HEK293 (cell line): ENCODE data around the gene NANP.

Experiments
- AEBP2 ChIP-seq: fragments of 450-650 bp; formaldehyde crosslinking; IDR thresholded peaks from 2 replicates; pipeline ENCODE4 v1.5.1; 2016; ENCODE audit warnings: missing biosample characterization, missing genetic modification characterization, borderline replicate concordance
- BCL6B ChIP-seq: fragments of 450-650 bp; formaldehyde crosslinking; IDR thresholded peaks from 2 replicates; pipeline ENCODE4 v1.5.1; 2017; ENCODE audit warnings: missing biosample characterization, missing genetic modification characterization
- HIC1 ChIP-seq: fragments of 450-650 bp; formaldehyde crosslinking; IDR thresholded peaks from 2 replicates; pipeline ENCODE4 v1.5.1; 2016; ENCODE audit warnings: missing biosample characterization, missing genetic modification characterization
- PRDM10 ChIP-seq: fragments of 450-650 bp; formaldehyde crosslinking; IDR thresholded peaks from 2 replicates; pipeline ENCODE4 v1.5.1; 2016; ENCODE audit warnings: missing biosample characterization, missing genetic modification characterization
- PRDM4 ChIP-seq: fragments of 450-650 bp; formaldehyde crosslinking; IDR thresholded peaks from 2 replicates; pipeline ENCODE4 v1.5.1; 2017; ENCODE audit warnings: missing biosample characterization, missing genetic modification characterization
- RBAK ChIP-seq: fragments of 450-650 bp; formaldehyde crosslinking; IDR thresholded peaks from 2 replicates; pipeline ENCODE4 v1.5.1; 2016; ENCODE audit warnings: missing biosample characterization, missing genetic modification characterization
- TRIM28 ChIP-seq: IDR thresholded peaks from 2 replicates; pipeline ENCODE4 v1.6.1; 2011; ENCODE audit warnings: low read length, control low read depth, borderline replicate concordance
- ZBTB7A ChIP-seq: fragments of 450-650 bp; formaldehyde crosslinking; IDR thresholded peaks from 2 replicates; pipeline ENCODE4 v1.5.1; 2016; ENCODE audit warnings: low read depth, missing biosample characterization, missing genetic modification characterization
- ZBTB8A ChIP-seq: fragments of 450-650 bp; formaldehyde crosslinking; IDR thresholded peaks from 2 replicates; pipeline ENCODE4 v1.5.1; 2016; ENCODE audit warnings: missing biosample characterization, missing genetic modification characterization
- ZFP69B ChIP-seq: fragments of 450-650 bp; formaldehyde crosslinking; IDR thresholded peaks from 2 replicates; pipeline ENCODE4 v1.5.1; 2016; ENCODE audit warnings: missing biosample characterization, missing genetic modification characterization
- ZNF175 ChIP-seq: fragments of 450-650 bp; formaldehyde crosslinking; IDR thresholded peaks from 2 replicates; pipeline ENCODE4 v1.5.1; 2016; ENCODE audit warnings: missing biosample characterization, missing genetic modification characterization
- ZNF324 ChIP-seq: fragments of 450-650 bp; formaldehyde crosslinking; IDR thresholded peaks from 2 replicates; pipeline ENCODE4 v1.5.1; 2016; ENCODE audit warnings: missing biosample characterization, missing genetic modification characterization
- ZNF391 ChIP-seq: fragments of 450-650 bp; formaldehyde crosslinking; IDR thresholded peaks from 2 replicates; pipeline ENCODE4 v1.5.1; 2016; ENCODE audit warnings: low read depth, missing biosample characterization, missing genetic modification characterization, borderline replicate concordance
- ZNF404 ChIP-seq: fragments of 450-650 bp; formaldehyde crosslinking; IDR thresholded peaks from 2 replicates; pipeline ENCODE4 v1.5.1; 2017; ENCODE audit warnings: missing biosample characterization, missing genetic modification characterization
- ZNF433 ChIP-seq: fragments of 450-650 bp; formaldehyde crosslinking; IDR thresholded peaks from 2 replicates; pipeline ENCODE4 v1.5.1; 2016; ENCODE audit warnings: missing biosample characterization, missing genetic modification characterization, low read depth
- ZSCAN30 ChIP-seq: fragments of 450-650 bp; IDR thresholded peaks from 2 replicates; pipeline ENCODE4 v1.5.1; 2018; ENCODE audit warnings: missing biosample characterization, mild to moderate bottlenecking, missing genetic modification characterization, moderate library complexity
- ZSCAN4 ChIP-seq: fragments of 450-650 bp; formaldehyde crosslinking; IDR thresholded peaks from 2 replicates; pipeline ENCODE4 v1.5.1; 2017; ENCODE audit warnings: missing biosample characterization, missing genetic modification characterization
- TF ChIP-seq, protein P1 (sequence below): fragments of 450-650 bp; formaldehyde crosslinking; IDR thresholded peaks from 2 replicates; pipeline ENCODE4 v1.5.1; 2016; ENCODE audit warnings: missing biosample characterization, missing genetic modification characterization
- TF ChIP-seq, protein P2 (sequence below): fragments of 450-650 bp; formaldehyde crosslinking; IDR thresholded peaks from 2 replicates; pipeline ENCODE4; 2016; ENCODE audit warnings: missing biosample characterization, missing genetic modification characterization
- TF ChIP-seq, protein P3 (sequence below): fragments of 450-650 bp; formaldehyde crosslinking; IDR thresholded peaks from 2 replicates; pipeline ENCODE4 v1.5.1; 2016; ENCODE audit warnings: missing biosample characterization, missing genetic modification characterization

NANP gene

DNA sequence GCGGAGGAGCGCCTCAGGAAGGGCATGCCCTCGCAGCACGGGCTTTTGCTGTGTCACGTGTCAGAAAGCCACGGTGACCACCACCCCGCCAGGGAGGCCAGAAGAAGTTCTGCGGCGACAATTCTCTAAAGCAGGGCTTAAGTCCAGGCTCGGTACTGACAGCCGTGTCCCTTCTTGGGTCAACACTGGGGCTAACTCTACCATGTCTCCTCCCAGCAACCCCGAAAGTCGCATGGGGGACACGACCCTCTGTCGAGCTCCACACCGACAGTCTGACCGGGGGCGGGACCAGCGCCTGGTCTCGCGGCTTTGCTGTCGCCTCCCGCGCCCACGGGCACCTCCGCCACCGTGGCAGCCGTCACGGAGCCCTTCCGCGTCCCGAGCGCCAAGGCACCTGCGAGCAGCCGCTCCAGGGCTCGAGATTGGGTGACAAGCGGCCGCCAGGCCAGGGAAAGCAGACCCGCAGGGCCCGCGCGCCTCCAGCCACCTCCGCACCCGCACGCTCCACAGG lies 534 bp downstream of the NANP start (continued):
- TF ChIP-seq ZSCAN4 (tag by site-specific recombination) (no peak; the same call in 1 of the 2 replicates), RBAK (no peak), ZBTB8A (tag by site-specific recombination) (peak; percentile 11; the same call in 1 of the 2 replicates), TRIM28 (no peak), ZNF391 (tag by site-specific recombination) (no peak), PRDM4 (tag by site-specific recombination) (no peak), ZBTB7A (tag by site-specific recombination) (0 out of 2 replicates have a peak, but pooled peaks have one; percentile 28), ZNF324 (tag by site-specific recombination) (no peak), ZFP69B (tag by site-specific recombination) (no peak), ZSCAN30 (tag by site-specific recombination) (no peak), AEBP2 (tag by site-specific recombination) (no peak), HIC1 (tag by site-specific recombination) (peak; percentile 62; the same call in 1 of the 2 replicates), BCL6B (tag by site-specific recombination) (no peak), ZNF175 (tag by site-specific recombination) (no peak), ZNF433 (tag by site-specific recombination) (no peak), PRDM10 (tag by site-specific recombination) (no peak), ZNF404 (no peak)
- TF ChIP-seq, protein P1, sequence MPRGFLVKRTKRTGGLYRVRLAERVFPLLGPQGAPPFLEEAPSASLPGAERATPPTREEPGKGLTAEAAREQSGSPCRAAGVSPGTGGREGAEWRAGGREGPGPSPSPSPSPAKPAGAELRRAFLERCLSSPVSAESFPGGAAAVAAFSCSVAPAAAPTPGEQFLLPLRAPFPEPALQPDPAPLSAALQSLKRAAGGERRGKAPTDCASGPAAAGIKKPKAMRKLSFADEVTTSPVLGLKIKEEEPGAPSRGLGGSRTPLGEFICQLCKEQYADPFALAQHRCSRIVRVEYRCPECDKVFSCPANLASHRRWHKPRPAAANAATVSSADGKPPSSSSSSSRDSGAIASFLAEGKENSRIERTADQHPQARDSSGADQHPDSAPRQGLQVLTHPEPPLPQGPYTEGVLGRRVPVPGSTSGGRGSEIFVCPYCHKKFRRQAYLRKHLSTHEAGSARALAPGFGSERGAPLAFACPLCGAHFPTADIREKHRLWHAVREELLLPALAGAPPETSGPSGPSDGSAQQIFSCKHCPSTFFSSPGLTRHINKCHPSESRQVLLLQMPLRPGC (tag by site-specific recombination), result no peak
- TF ChIP-seq, protein P2, sequence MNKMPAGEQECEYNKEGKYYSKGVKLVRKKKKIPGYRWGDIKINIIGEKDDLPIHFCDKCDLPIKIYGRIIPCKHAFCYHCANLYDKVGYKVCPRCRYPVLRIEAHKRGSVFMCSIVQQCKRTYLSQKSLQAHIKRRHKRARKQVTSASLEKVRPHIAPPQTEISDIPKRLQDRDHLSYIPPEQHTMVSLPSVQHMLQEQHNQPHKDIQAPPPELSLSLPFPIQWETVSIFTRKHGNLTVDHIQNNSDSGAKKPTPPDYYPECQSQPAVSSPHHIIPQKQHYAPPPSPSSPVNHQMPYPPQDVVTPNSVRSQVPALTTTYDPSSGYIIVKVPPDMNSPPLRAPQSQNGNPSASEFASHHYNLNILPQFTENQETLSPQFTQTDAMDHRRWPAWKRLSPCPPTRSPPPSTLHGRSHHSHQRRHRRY (tag by site-specific recombination), result no peak
- TF ChIP-seq, protein P3, sequence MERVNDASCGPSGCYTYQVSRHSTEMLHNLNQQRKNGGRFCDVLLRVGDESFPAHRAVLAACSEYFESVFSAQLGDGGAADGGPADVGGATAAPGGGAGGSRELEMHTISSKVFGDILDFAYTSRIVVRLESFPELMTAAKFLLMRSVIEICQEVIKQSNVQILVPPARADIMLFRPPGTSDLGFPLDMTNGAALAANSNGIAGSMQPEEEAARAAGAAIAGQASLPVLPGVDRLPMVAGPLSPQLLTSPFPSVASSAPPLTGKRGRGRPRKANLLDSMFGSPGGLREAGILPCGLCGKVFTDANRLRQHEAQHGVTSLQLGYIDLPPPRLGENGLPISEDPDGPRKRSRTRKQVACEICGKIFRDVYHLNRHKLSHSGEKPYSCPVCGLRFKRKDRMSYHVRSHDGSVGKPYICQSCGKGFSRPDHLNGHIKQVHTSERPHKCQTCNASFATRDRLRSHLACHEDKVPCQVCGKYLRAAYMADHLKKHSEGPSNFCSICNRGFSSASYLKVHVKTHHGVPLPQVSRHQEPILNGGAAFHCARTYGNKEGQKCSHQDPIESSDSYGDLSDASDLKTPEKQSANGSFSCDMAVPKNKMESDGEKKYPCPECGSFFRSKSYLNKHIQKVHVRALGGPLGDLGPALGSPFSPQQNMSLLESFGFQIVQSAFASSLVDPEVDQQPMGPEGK (tag by site-specific recombination), result no peak
- TF ChIP-seq, all 188 proteins: peak for 13
